Activated naive CD4-positive, alpha-beta T cell treated with anti-CD3 and anti-CD28 coated beads, Interleukin-2, amount 50 U/mL, for 24 hours (primary cell): ENCODE measurements around the gene TMEM59.
A peak's percentile ranks its signal among the peaks of the same experiment; 100 is the strongest.
"Not testable (repeated sequence)": the region's sequence is repeated elsewhere in the genome, so short reads cannot be mapped to it uniquely, and the experiment has no call there.

Experiments used
- H3K27ac Mint-ChIP-seq: one replicate; pipeline ENCODE4 v1.8.0; 2021; ENCODE audit warnings: mild to moderate bottlenecking, mixed read lengths
- H3K27me3 Mint-ChIP-seq: one replicate; pipeline ENCODE4 v1.8.0; 2021; ENCODE audit warnings: mixed read lengths
- H3K36me3 Mint-ChIP-seq: one replicate; pipeline ENCODE4 v1.8.0; 2021; ENCODE audit warnings: mixed read lengths
- H3K4me1 Mint-ChIP-seq: one replicate; pipeline ENCODE4 v1.8.0; 2021; ENCODE audit warnings: mixed read lengths
- H3K4me3 Mint-ChIP-seq: one replicate; pipeline ENCODE4 v1.8.0; 2021; ENCODE audit warnings: mild to moderate bottlenecking, mixed read lengths
- H3K9me3 Mint-ChIP-seq: one replicate; pipeline ENCODE4 v1.8.0; 2021; ENCODE audit warnings: mixed read lengths

Gene TMEM59

GRCh38 chr1:54077359-54077758 lies 24.4 kb upstream of the TMEM59 start:
- peaks cover 4% of the 10 kb centered on the region for H3K36me3 Mint-ChIP-seq
- H3K4me1 Mint-ChIP-seq = peaks cover 4% of the 10 kb centered on the region
- H3K27ac Mint-ChIP-seq = no peak overlapping the region
- no peaks in the 10 kb centered on the region for H3K9me3 Mint-ChIP-seq
- H3K27me3 Mint-ChIP-seq = no peaks in the 10 kb centered on the region
- H3K4me3 Mint-ChIP-seq = no peak overlapping the region

GRCh38 chr1:54070171-54070837 lies 17.3 kb upstream of the TMEM59 start:
- Mint-ChIP-seq H3K36me3 (peaks cover 2% of the 10 kb centered on the region), H3K27ac (no peak overlapping the region), H3K4me3 (no peak overlapping the region), H3K9me3 (no peaks in the 10 kb centered on the region), H3K4me1 (no peaks in the 10 kb centered on the region), H3K27me3 (no peaks in the 10 kb centered on the region)

- H3K4me3 Mint-ChIP-seq = no peak overlapping the region
- no peaks in the 10 kb centered on the region for H3K4me1 Mint-ChIP-seq
- H3K27me3 Mint-ChIP-seq = no peaks in the 10 kb centered on the region
- peaks cover 2% of the 10 kb centered on the region for H3K36me3 Mint-ChIP-seq
- H3K9me3 Mint-ChIP-seq = no peaks in the 10 kb centered on the region
- H3K27ac Mint-ChIP-seq = no peak overlapping the region
Measured at GRCh38 chr1:54069791-54070170, 16.8 kb upstream of the TMEM59 start.

GRCh38 chr1:54064299-54064698 lies 11.3 kb upstream of the TMEM59 start:
- Mint-ChIP-seq H3K4me1 (peaks cover 13% of the 10 kb centered on the region), H3K4me3 (no peak overlapping the region), H3K27me3 (no peaks in the 10 kb centered on the region), H3K27ac (no peak overlapping the region), H3K36me3 (no peaks in the 10 kb centered on the region), H3K9me3 (no peaks in the 10 kb centered on the region)

- H3K27me3 Mint-ChIP-seq = no peaks in the 10 kb centered on the region
- H3K4me3 Mint-ChIP-seq = no peak overlapping the region
- H3K9me3 Mint-ChIP-seq = no peaks in the 10 kb centered on the region
- peaks cover 47% of the 10 kb centered on the region for H3K4me1 Mint-ChIP-seq
- H3K36me3 Mint-ChIP-seq = peaks cover 8% of the 10 kb centered on the region
- H3K27ac Mint-ChIP-seq = peak overlapping the region; percentile 76
Measured at GRCh38 chr1:54054438-54054749, 1.4 kb upstream of the TMEM59 start.

- no peaks in the 10 kb centered on the region for H3K27me3 Mint-ChIP-seq
- peak overlapping the region; percentile 76 for H3K27ac Mint-ChIP-seq
- H3K36me3 Mint-ChIP-seq = peaks cover 8% of the 10 kb centered on the region
- H3K4me1 Mint-ChIP-seq = peaks cover 48% of the 10 kb centered on the region
- H3K4me3 Mint-ChIP-seq = no peak overlapping the region
- H3K9me3 Mint-ChIP-seq = no peaks in the 10 kb centered on the region
Measured at GRCh38 chr1:54053745-54054437, 887 bp upstream of the TMEM59 start.

GRCh38 chr1:54052431-54052933 lies 522 bp downstream of the TMEM59 start:
- Mint-ChIP-seq H3K36me3 (peaks cover 4% of the 10 kb centered on the region), H3K9me3 (no peaks in the 10 kb centered on the region), H3K27ac (no peak overlapping the region), H3K4me3 (no peak overlapping the region), H3K4me1 (peaks cover 50% of the 10 kb centered on the region), H3K27me3 (no peaks in the 10 kb centered on the region)

- Mint-ChIP-seq H3K36me3 (peaks cover 1% of the 10 kb centered on the region), H3K4me1 (peaks cover 50% of the 10 kb centered on the region), H3K9me3 (no peaks in the 10 kb centered on the region), H3K27ac (no peak overlapping the region), H3K27me3 (no peaks in the 10 kb centered on the region), H3K4me3 (no peak overlapping the region)
Measured at GRCh38 chr1:54051933-54052430, 1.0 kb downstream of the TMEM59 start.

- H3K27ac Mint-ChIP-seq, H3K36me3 Mint-ChIP-seq, H3K27me3 Mint-ChIP-seq, H3K9me3 Mint-ChIP-seq: not testable (repeated sequence)
- peaks cover 51% of the 10 kb centered on the region for H3K4me1 Mint-ChIP-seq
- H3K4me3 Mint-ChIP-seq = peak overlapping the region; percentile 36
Measured at GRCh38 chr1:54050435-54050834, 2.6 kb downstream of the TMEM59 start.

GRCh38 chr1:54047384-54048305 lies 5.4 kb downstream of the TMEM59 start:
- Mint-ChIP-seq H3K4me1 (peaks cover 45% of the 10 kb centered on the region), H3K27ac (peak overlapping the region; percentile 70), H3K36me3 (peaks cover 5% of the 10 kb centered on the region), H3K4me3 (no peak overlapping the region), H3K27me3 (no peaks in the 10 kb centered on the region), H3K9me3 (no peaks in the 10 kb centered on the region)

- Mint-ChIP-seq H3K36me3 (peaks cover 5% of the 10 kb centered on the region), H3K4me3 (no peak overlapping the region), H3K27me3 (no peaks in the 10 kb centered on the region), H3K4me1 (peaks cover 45% of the 10 kb centered on the region), H3K27ac (peak overlapping the region; percentile 80), H3K9me3 (no peaks in the 10 kb centered on the region)
Measured at GRCh38 chr1:54046671-54047383, 6.2 kb downstream of the TMEM59 start.

- peaks cover 6% of the 10 kb centered on the region for H3K36me3 Mint-ChIP-seq
- H3K27ac Mint-ChIP-seq = peak overlapping the region; percentile 88
- H3K9me3 Mint-ChIP-seq = no peaks in the 10 kb centered on the region
- H3K27me3 Mint-ChIP-seq = no peaks in the 10 kb centered on the region
- H3K4me1 Mint-ChIP-seq = peaks cover 45% of the 10 kb centered on the region
- H3K4me3 Mint-ChIP-seq = no peak overlapping the region
Measured at GRCh38 chr1:54045496-54045895, 7.5 kb downstream of the TMEM59 start.

- H3K36me3 Mint-ChIP-seq = peaks cover 6% of the 10 kb centered on the region
Measured at GRCh38 chr1:54041806-54042205, 11.2 kb downstream of the TMEM59 start.

GRCh38 chr1:54037476-54037875 lies 15.5 kb downstream of the TMEM59 start:
- Mint-ChIP-seq H3K27ac (peak overlapping the region; percentile 42), H3K9me3 (no peaks in the 10 kb centered on the region), H3K36me3 (peaks cover 8% of the 10 kb centered on the region), H3K27me3 (no peaks in the 10 kb centered on the region), H3K4me1 (no peaks in the 10 kb centered on the region), H3K4me3 (no peak overlapping the region)

More at GRCh38 chr1:54041806-54042205, 11.2 kb downstream of the TMEM59 start:
- H3K27me3 Mint-ChIP-seq = no peaks in the 10 kb centered on the region
- H3K27ac Mint-ChIP-seq = peak overlapping the region; percentile 68
- no peak overlapping the region for H3K4me3 Mint-ChIP-seq
- no peaks in the 10 kb centered on the region for H3K9me3 Mint-ChIP-seq
- peaks cover 19% of the 10 kb centered on the region for H3K4me1 Mint-ChIP-seq
